ENCODE data around the gene WIPF3.

- TF ChIP-seq CTCF (IDR thresholded peaks at IDR 0.05): no peak
- no peak for TF ChIP-seq EZH2 (IDR thresholded peaks at IDR 0.05; ENCODE audit: borderline replicate concordance, insufficient read depth, low read depth, low read length, poor library complexity, severe bottlenecking)
Observed at GRCh38 chr7:29886827-29887226, 80.5 kb downstream of the WIPF3 start.
